HL-60 (cell line): Measurements from ENCODE around the gene KANK4.

Experiments
- CTCF ChIP-seq: IDR thresholded peaks from one replicate; pipeline ENCODE4 v1.5.1; 2011; ENCODE audit warnings: low read length, control low read depth, inconsistent platforms; ENCODE audit not compliant: insufficient read depth
- POLR2AphosphoS5 ChIP-seq: IDR thresholded peaks from 2 replicates; pipeline ENCODE4 v1.6.1; 2012; ENCODE audit warnings: low read depth
- SPI1 ChIP-seq: IDR thresholded peaks from 2 replicates; pipeline ENCODE4 v1.6.1; 2012; ENCODE audit warnings: low read depth, mild to moderate bottlenecking, borderline replicate concordance

- TF ChIP-seq SPI1 (no peak), CTCF (no peak), POLR2AphosphoS5 (no peak)
Observed at GRCh38 chr1:62210960-62211359, 108.3 kb downstream of the KANK4 start.
